DOHH2 (cell line): ENCODE data around the gene SULT1E1.

Experiments used
- H3F3A ChIP-seq: fragments of 200-600 bp; sonication (generic), shearing (Covaris generic); 2 replicates; pipeline ENCODE4 v1.6.0; 2016; ENCODE audit warnings: antibody characterized with exemption, mild to moderate bottlenecking; ENCODE audit not compliant: control insufficient read depth, insufficient read depth
- H3K27ac ChIP-seq: fragments of 200-600 bp; sonication (generic); 2 replicates; pipeline ENCODE4 v1.5.1; 2014; ENCODE audit warnings: low read depth, mild to moderate bottlenecking, low read length, moderate library complexity
- H3K27me3 ChIP-seq: fragments of 200-600 bp; sonication (generic); 2 replicates; pipeline ENCODE4 v1.6.1; 2014; ENCODE audit warnings: mild to moderate bottlenecking, low read length, mixed read lengths; ENCODE audit not compliant: control insufficient read depth
- H3K36me3 ChIP-seq: fragments of 200-600 bp; sonication (generic); 2 replicates; pipeline ENCODE4 v1.6.1; 2014; ENCODE audit warnings: mild to moderate bottlenecking, low read length, moderate library complexity, mixed read lengths; ENCODE audit not compliant: control insufficient read depth
- H3K4me1 ChIP-seq: fragments of 200-600 bp; sonication (generic); 2 replicates; pipeline ENCODE4 v1.6.1; 2014; ENCODE audit warnings: mild to moderate bottlenecking, low read length, mixed read lengths; ENCODE audit not compliant: control insufficient read depth
- H3K4me2 ChIP-seq: fragments of 200-600 bp; sonication (generic); 2 replicates; pipeline ENCODE4 v1.6.0; 2014; ENCODE audit warnings: mild to moderate bottlenecking, low read length, moderate library complexity
- H3K4me3 ChIP-seq: fragments of 200-600 bp; sonication (generic); 2 replicates; pipeline ENCODE4 v1.5.1; 2014; ENCODE audit warnings: mild to moderate bottlenecking, low read length, mixed read lengths
- H3K79me2 ChIP-seq: fragments of 200-600 bp; sonication (generic); 2 replicates; pipeline ENCODE4 v1.6.1; 2014; ENCODE audit warnings: mild to moderate bottlenecking, low read length, mixed read lengths; ENCODE audit not compliant: control insufficient read depth
- H3K9me2 ChIP-seq: fragments of 200-600 bp; sonication (generic); replicated peaks from 2 replicates; pipeline ENCODE4 v1.6.1; 2014; ENCODE audit warnings: mild to moderate bottlenecking, low read length, mixed read lengths; ENCODE audit not compliant: control insufficient read depth
- H3K9me3 ChIP-seq: fragments of 200-600 bp; sonication (generic); 2 replicates; pipeline ENCODE4 v1.6.1; 2014; ENCODE audit warnings: antibody characterized with exemption, low read length, mixed read lengths; ENCODE audit not compliant: control insufficient read depth, insufficient read depth
- H4K20me1 ChIP-seq: fragments of 200-600 bp; sonication (generic); 2 replicates; pipeline ENCODE4 v1.6.0; 2014; ENCODE audit warnings: low read depth, mild to moderate bottlenecking, antibody characterized with exemption, low read length, moderate library complexity; ENCODE audit not compliant: control insufficient read depth, insufficient read depth
- EZH2phosphoT487 ChIP-seq: fragments of 200-600 bp; sonication (generic); IDR thresholded peaks from 2 replicates; pipeline ENCODE4 v1.6.1; 2017; ENCODE audit warnings: borderline replicate concordance, mild to moderate bottlenecking, antibody characterized with exemption, low read length, moderate library complexity, mixed read lengths
- TF ChIP-seq, protein P1 (sequence below): fragments of 200-600 bp; sonication (generic); IDR thresholded peaks from one replicate; pipeline ENCODE4 v1.5.1; 2014; ENCODE audit warnings: antibody characterized with exemption, mild to moderate bottlenecking, low read depth, low read length; ENCODE audit not compliant: poor library complexity, severe bottlenecking

Gene SULT1E1

DNA sequence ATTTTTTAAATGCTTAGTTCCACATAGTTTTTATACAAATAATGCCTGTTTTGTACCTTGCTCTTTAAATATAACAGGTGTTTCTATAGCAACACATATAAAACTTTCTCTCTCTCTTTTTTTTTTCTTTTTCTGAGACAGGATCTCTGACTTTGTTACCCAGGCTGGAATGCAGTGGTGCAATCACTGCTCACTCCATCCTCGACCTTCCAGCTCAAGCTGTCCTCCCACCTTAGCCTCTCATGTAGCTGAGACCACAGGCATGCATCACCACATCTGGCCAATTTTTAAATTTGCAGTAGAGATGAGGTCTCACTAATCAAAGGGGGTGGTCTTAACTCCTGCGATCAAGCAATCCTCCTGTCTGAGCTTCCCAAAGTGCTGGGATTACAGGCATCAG lies 18.3 kb upstream of the SULT1E1 start:
- Histone ChIP-seq H3K27ac (no peak overlapping the region), H3F3A (no peaks in the 10 kb centered on the region), H3K27me3 (no peaks in the 10 kb centered on the region), H3K36me3 (no peaks in the 10 kb centered on the region), H3K9me3 (peaks cover 2% of the 10 kb centered on the region; the same call in 1 of the 2 replicates), H3K4me3 (no peak overlapping the region), H4K20me1 (no peaks in the 10 kb centered on the region), H3K4me1 (no peaks in the 10 kb centered on the region), H3K9me2 (no peaks in the 10 kb centered on the region), H3K4me2 (no peak overlapping the region), H3K79me2 (no peaks in the 10 kb centered on the region)
- TF ChIP-seq EZH2phosphoT487 = no peak
- TF ChIP-seq, protein P1, sequence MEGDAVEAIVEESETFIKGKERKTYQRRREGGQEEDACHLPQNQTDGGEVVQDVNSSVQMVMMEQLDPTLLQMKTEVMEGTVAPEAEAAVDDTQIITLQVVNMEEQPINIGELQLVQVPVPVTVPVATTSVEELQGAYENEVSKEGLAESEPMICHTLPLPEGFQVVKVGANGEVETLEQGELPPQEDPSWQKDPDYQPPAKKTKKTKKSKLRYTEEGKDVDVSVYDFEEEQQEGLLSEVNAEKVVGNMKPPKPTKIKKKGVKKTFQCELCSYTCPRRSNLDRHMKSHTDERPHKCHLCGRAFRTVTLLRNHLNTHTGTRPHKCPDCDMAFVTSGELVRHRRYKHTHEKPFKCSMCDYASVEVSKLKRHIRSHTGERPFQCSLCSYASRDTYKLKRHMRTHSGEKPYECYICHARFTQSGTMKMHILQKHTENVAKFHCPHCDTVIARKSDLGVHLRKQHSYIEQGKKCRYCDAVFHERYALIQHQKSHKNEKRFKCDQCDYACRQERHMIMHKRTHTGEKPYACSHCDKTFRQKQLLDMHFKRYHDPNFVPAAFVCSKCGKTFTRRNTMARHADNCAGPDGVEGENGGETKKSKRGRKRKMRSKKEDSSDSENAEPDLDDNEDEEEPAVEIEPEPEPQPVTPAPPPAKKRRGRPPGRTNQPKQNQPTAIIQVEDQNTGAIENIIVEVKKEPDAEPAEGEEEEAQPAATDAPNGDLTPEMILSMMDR = no peak

DNA sequence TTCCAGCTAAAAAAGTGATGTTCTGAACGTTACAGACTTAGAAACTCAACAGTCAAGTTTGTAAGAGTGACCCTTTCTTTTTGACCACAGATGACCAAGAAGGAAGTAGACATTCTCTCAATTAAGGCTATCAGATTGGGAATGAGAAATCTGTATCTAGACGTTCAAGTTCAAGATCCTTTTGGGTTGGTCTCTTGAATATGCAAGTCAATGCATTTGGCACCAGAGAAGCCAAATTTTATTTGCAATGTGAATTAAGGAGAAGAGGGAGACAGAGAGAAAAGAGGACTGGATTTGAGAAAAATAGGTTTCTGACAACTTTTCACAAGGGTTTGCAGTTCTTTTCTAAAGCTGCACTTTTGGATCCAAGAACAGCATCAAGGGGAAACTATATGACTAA lies 17.5 kb upstream of the SULT1E1 start:
- Histone ChIP-seq H3K79me2 (no peaks in the 10 kb centered on the region), H3K4me1 (no peaks in the 10 kb centered on the region), H3K9me3 (no peaks in the 10 kb centered on the region), H3F3A (no peaks in the 10 kb centered on the region), H3K4me3 (no peak overlapping the region), H3K27me3 (no peaks in the 10 kb centered on the region), H3K9me2 (no peaks in the 10 kb centered on the region), H3K36me3 (no peaks in the 10 kb centered on the region), H3K4me2 (no peak overlapping the region), H4K20me1 (no peaks in the 10 kb centered on the region), H3K27ac (no peak overlapping the region)
- TF ChIP-seq EZH2phosphoT487 = no peak
- TF ChIP-seq, protein P1 = no peak

DNA sequence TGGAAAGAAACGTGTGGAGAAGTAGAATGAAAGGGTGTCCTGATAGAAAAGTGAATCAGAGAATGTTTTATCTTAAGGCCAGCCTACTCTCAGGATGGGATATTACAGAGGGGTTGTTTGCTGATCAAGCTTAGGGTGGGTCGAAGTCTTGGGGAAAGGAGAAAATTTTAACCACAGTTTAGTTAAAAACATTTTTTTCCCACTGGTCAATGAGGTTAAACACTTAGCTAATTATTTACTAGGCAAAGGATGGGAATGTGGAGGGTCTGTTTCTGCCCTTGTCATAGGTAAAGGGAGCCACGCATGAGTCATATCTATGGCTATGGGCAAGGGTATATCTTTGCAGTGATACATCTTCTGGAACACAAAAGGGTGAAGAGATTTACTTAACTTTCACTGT lies 16.1 kb upstream of the SULT1E1 start:
- Histone ChIP-seq H3K9me2 (no peaks in the 10 kb centered on the region), H3K9me3 (no peaks in the 10 kb centered on the region), H3K4me2 (no peak overlapping the region), H4K20me1 (no peaks in the 10 kb centered on the region), H3K4me3 (no peak overlapping the region), H3K79me2 (no peaks in the 10 kb centered on the region), H3K27me3 (no peaks in the 10 kb centered on the region), H3F3A (no peaks in the 10 kb centered on the region), H3K36me3 (no peaks in the 10 kb centered on the region), H3K4me1 (no peaks in the 10 kb centered on the region), H3K27ac (no peak overlapping the region)
- TF ChIP-seq, protein P1 = no peak
- TF ChIP-seq EZH2phosphoT487 = no peak

DNA sequence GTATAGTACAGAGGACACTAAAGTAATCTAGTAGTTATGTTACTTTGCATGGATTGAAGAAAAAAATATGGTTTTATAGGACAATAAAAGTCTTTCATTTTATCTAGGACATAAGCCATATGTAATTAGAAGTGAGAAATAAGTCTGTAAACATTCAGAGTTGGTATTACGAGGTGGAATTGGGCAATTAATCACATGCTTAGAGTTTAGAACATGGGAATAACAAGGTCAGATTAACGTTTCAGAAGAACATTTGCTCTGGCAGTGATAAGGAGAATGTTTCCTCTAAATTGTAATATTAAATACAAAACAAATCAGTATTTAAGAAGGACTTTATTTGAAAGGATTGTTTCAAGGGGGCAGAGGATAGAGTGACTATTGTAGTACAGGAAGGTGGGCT lies 15.6 kb upstream of the SULT1E1 start:
- Histone ChIP-seq H3K9me3 (no peaks in the 10 kb centered on the region), H4K20me1 (no peaks in the 10 kb centered on the region), H3K27ac (no peak overlapping the region), H3K4me2 (no peak overlapping the region), H3K9me2 (no peaks in the 10 kb centered on the region), H3K79me2 (no peaks in the 10 kb centered on the region), H3F3A (no peaks in the 10 kb centered on the region), H3K4me1 (no peaks in the 10 kb centered on the region), H3K36me3 (no peaks in the 10 kb centered on the region), H3K4me3 (no peak overlapping the region), H3K27me3 (no peaks in the 10 kb centered on the region)
- TF ChIP-seq EZH2phosphoT487 = no peak
- TF ChIP-seq, protein P1 = no peak
